Progenitor cell of endocrine pancreas (in vitro differentiated cells): ENCODE data around the gene NR1D2. TPM values are rescaled to one million over a fixed set of nuclear protein-coding genes. Genes with fewer than 3 reads are reported as not detected.
"Not testable (repeated sequence)": the region's sequence is repeated elsewhere in the genome, so short reads cannot be mapped to it uniquely, and the experiment has no call there.

Source experiments
- DNase-seq: peaks from one replicate; pipeline ENCODE4 v3.0.0; 2021; ENCODE audit warnings: low spot score; ENCODE audit not compliant: unreplicated experiment
- H3K27ac Mint-ChIP-seq: 2 replicates; pipeline ENCODE4 v1.8.0; 2021; ENCODE audit warnings: mild to moderate bottlenecking, moderate library complexity, mixed read lengths
- H3K27me3 Mint-ChIP-seq: 2 replicates; pipeline ENCODE4 v1.8.0; 2021; ENCODE audit warnings: mixed read lengths
- H3K36me3 Mint-ChIP-seq: 2 replicates; pipeline ENCODE4 v1.8.0; 2022; ENCODE audit warnings: mixed read lengths; ENCODE audit not compliant: insufficient read depth
- H3K4me1 Mint-ChIP-seq: 2 replicates; pipeline ENCODE4 v1.8.0; 2021; ENCODE audit warnings: low read depth, mixed read lengths
- H3K4me3 Mint-ChIP-seq: 2 replicates; pipeline ENCODE4 v1.8.0; 2021; ENCODE audit warnings: low read depth, mild to moderate bottlenecking, moderate library complexity, mixed read lengths
- H3K9me3 Mint-ChIP-seq: 2 replicates; pipeline ENCODE4 v1.8.0; 2021; ENCODE audit warnings: low read depth, mixed read lengths
- CTCF ChIP-seq: fragments of 200-600 bp; sonication (generic); IDR thresholded peaks from one replicate; pipeline ENCODE4 v1.5.0; 2021; ENCODE audit warnings: antibody characterized with exemption, mild to moderate bottlenecking; ENCODE audit not compliant: unreplicated experiment
- long read RNA-seq: library from polyadenylated mRNA; unstranded; transcript quantifications from one replicate; pipeline ENCODE4 v2.0.0, GENCODE V29; 2020
- total RNA-seq: library from RNA; stranded (reverse); gene quantifications from 2 replicates; pipeline ENCODE4 v1.2.1, GENCODE V29; 2021

The NR1D2 gene
- 14.9 TPM in 2 replicates for total RNA-seq
- long read RNA-seq, partial matches to known transcripts = 4 of 6 reads
- long read RNA-seq, other reads (novel, unspliced or antisense) = 2 of 6 reads

GRCh38 chr3:23944861-23945662 is at the start of gene NR1D2:
TSS of gene NR1D2 (plus strand) at chr3:23945286. CDS start at chr3:23945579, 293 bp downstream.
- no peak for TF ChIP-seq CTCF
- Mint-ChIP-seq H3K4me3 (peak within 1 kb of the TSS; percentile 93), H3K9me3 (no peaks in the 10 kb centered on the region), H3K4me1 (peaks cover 26% of the 10 kb centered on the region), H3K36me3 (peaks cover 2% of the 10 kb centered on the region), H3K27me3 (no peaks in the 10 kb centered on the region), H3K27ac (peak within 1 kb of the TSS; percentile 99)
- peak; percentile 71 for DNase-seq

GRCh38 chr3:23900744-23901143 is 44.3 kb upstream of the NR1D2 start:
- DNase-seq = no peak
- H3K9me3 Mint-ChIP-seq = peaks cover 12% of the 10 kb centered on the region
- H3K4me1 Mint-ChIP-seq = no peaks in the 10 kb centered on the region
- no peak overlapping the region for H3K27ac Mint-ChIP-seq
- no peak overlapping the region for H3K4me3 Mint-ChIP-seq
- peaks cover 62% of the 10 kb centered on the region for H3K36me3 Mint-ChIP-seq
- no peak for TF ChIP-seq CTCF
- no peaks in the 10 kb centered on the region for H3K27me3 Mint-ChIP-seq

GRCh38 chr3:23904545-23904944 is 40.5 kb upstream of the NR1D2 start:
- no peak for DNase-seq
- Mint-ChIP-seq H3K27me3 (no peaks in the 10 kb centered on the region), H3K27ac (no peak overlapping the region), H3K4me1 (no peaks in the 10 kb centered on the region), H3K36me3 (peaks cover 39% of the 10 kb centered on the region), H3K9me3 (peaks cover under 1% of the 10 kb centered on the region), H3K4me3 (no peak overlapping the region)
- TF ChIP-seq CTCF = no peak

- peaks cover 6% of the 10 kb centered on the region for H3K4me1 Mint-ChIP-seq
- TF ChIP-seq CTCF = no peak
- peaks cover 25% of the 10 kb centered on the region for H3K36me3 Mint-ChIP-seq
- H3K27ac Mint-ChIP-seq = no peak overlapping the region
- H3K4me3 Mint-ChIP-seq = no peak overlapping the region
- no peak for DNase-seq
- peaks cover 3% of the 10 kb centered on the region for H3K9me3 Mint-ChIP-seq
- H3K27me3 Mint-ChIP-seq = no peaks in the 10 kb centered on the region
These were observed 35.7 kb upstream of the NR1D2 start for GRCh38 chr3:23909341-23909740.

- H3K27ac Mint-ChIP-seq = no peak overlapping the region
- peaks cover 22% of the 10 kb centered on the region for H3K4me1 Mint-ChIP-seq
- TF ChIP-seq CTCF = no peak
- DNase-seq = no peak
- no peaks in the 10 kb centered on the region for H3K27me3 Mint-ChIP-seq
- peaks cover 11% of the 10 kb centered on the region for H3K36me3 Mint-ChIP-seq
- H3K4me3 Mint-ChIP-seq = no peak overlapping the region
- H3K9me3 Mint-ChIP-seq = peaks cover 3% of the 10 kb centered on the region
These were observed 33.7 kb upstream of the NR1D2 start for GRCh38 chr3:23911397-23911796.

GRCh38 chr3:23912335-23912734 is 32.8 kb upstream of the NR1D2 start:
- peaks cover 22% of the 10 kb centered on the region for H3K4me1 Mint-ChIP-seq
- DNase-seq, H3K36me3 Mint-ChIP-seq, H3K4me3 Mint-ChIP-seq, H3K27ac Mint-ChIP-seq, H3K9me3 Mint-ChIP-seq, H3K27me3 Mint-ChIP-seq: not testable (repeated sequence)
